HG03342 (cell line): Measurements from ENCODE around the gene SUSD5.
"Not testable (repeated sequence)": the region's sequence is repeated elsewhere in the genome, so short reads cannot be mapped to it uniquely, and the experiment has no call there.

Source experiments
- ATAC-seq: cut with Tn5 transposase; IDR thresholded peaks from one replicate; pipeline ENCODE4 v1.9.1; 2021; ENCODE audit warnings: mild to moderate bottlenecking, moderate library complexity; ENCODE audit not compliant: unreplicated experiment

SUSD5 gene

GRCh38 chr3:33196538-33196937 is 22.1 kb downstream of the SUSD5 start:
- ATAC-seq = no peak

GRCh38 chr3:33194303-33194702 is 24.3 kb downstream of the SUSD5 start:
- ATAC-seq = no peak

GRCh38 chr3:33187368-33187634 is 31.3 kb downstream of the SUSD5 start:
- no peak for ATAC-seq

- no peak for ATAC-seq
Observed at GRCh38 chr3:33186524-33187367, 31.9 kb downstream of the SUSD5 start.

GRCh38 chr3:33184863-33185262 is 33.7 kb downstream of the SUSD5 start:
- ATAC-seq = no peak

GRCh38 chr3:33181641-33182040 is 37.0 kb downstream of the SUSD5 start:
- ATAC-seq = not testable (repeated sequence)

- no peak for ATAC-seq
Observed at GRCh38 chr3:33181229-33181628, 37.4 kb downstream of the SUSD5 start.

GRCh38 chr3:33179132-33179531 is 39.5 kb downstream of the SUSD5 start:
- ATAC-seq = no peak

- no peak for ATAC-seq
Observed at GRCh38 chr3:33174711-33175414, 43.7 kb downstream of the SUSD5 start.

GRCh38 chr3:33174095-33174494 is 44.5 kb downstream of the SUSD5 start:
- ATAC-seq = no peak

GRCh38 chr3:33173672-33174071 is 44.9 kb downstream of the SUSD5 start:
- no peak for ATAC-seq

GRCh38 chr3:33173103-33173502 is 45.5 kb downstream of the SUSD5 start:
- ATAC-seq = no peak

- no peak for ATAC-seq
Observed at GRCh38 chr3:33171580-33171979, 47.0 kb downstream of the SUSD5 start.

GRCh38 chr3:33170531-33170930 is 48.1 kb downstream of the SUSD5 start:
- ATAC-seq = no peak

GRCh38 chr3:33167716-33168336 is 50.8 kb downstream of the SUSD5 start:
- no peak for ATAC-seq

GRCh38 chr3:33167284-33167683 is 51.3 kb downstream of the SUSD5 start:
- ATAC-seq = no peak

GRCh38 chr3:33166095-33166494 is 52.5 kb downstream of the SUSD5 start:
- no peak for ATAC-seq

GRCh38 chr3:33165372-33165771 is 53.2 kb downstream of the SUSD5 start:
- no peak for ATAC-seq

GRCh38 chr3:33162621-33163020 is 56.0 kb downstream of the SUSD5 start:
- ATAC-seq = not testable (repeated sequence)

GRCh38 chr3:33159981-33160380 is 58.6 kb downstream of the SUSD5 start:
- ATAC-seq = no peak

GRCh38 chr3:33159234-33159633 is 59.4 kb downstream of the SUSD5 start:
- ATAC-seq = no peak

- ATAC-seq = no peak
Observed at GRCh38 chr3:33155301-33155700, 63.3 kb downstream of the SUSD5 start.
